Right kidney (tissue), 1 donor: ENCODE data around the gene ZDHHC5.
"Not testable (repeated sequence)": the region's sequence is repeated elsewhere in the genome, so short reads cannot be mapped to it uniquely, and the experiment has no call there.

ENCODE experiments used
- DNase-seq: peaks from one replicate; pipeline ENCODE4 v3.0.0-alpha.2; 2016

The ZDHHC5 gene

GRCh38 chr11:57644748-57645688 is 22.9 kb upstream of the ZDHHC5 start:
- DNase-seq: peak; percentile 66

DNA sequence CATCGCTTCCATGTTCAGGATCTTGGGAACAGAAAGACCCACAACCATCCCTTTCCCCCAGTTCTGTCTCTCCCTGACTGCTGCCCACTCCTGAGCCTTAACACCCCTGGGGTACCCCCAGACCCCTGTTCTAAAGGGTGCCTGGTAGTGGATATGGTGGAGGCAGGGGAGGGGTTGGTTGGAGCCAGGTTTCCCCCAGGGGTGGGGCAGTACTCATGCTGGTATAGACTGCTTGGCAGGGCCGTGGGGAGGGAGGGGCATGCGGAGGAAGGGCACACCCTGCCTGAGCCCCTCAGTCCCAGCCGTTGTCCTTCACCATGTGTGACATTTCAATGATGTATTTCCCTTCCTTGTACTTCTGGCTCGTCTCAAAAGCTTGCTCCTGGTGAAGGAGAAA is 22.2 kb upstream of the ZDHHC5 start:
- DNase-seq: no peak

DNA sequence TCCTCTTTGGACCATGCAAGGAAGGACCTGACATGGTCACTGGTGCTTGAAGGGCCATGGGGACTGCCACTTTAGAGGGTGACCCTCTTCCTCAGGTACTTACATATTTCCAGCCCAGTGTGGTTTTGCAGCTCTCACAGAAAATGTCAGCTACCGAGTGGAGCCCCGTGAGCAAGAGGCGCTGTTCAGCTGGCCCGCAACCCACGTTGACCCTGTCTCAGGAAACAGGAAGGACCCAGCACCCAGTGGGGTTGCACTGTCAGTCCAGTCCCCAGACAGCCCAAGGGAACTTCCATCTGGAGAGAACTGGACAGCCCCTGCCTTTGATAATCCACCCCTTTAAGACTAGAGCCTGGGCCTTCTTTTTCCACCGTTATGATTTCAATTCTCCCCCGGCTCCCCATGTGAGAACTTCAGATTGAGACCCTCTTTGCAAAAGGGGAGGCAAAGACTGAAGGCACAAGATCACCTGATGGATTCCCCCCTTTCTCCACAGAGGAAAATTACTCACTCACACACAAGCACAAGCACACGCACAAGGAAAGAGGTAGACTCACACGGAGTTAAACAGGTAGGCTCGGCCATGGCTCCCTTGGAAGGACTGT is 21.6 kb upstream of the ZDHHC5 start:
- no peak for DNase-seq

DNA sequence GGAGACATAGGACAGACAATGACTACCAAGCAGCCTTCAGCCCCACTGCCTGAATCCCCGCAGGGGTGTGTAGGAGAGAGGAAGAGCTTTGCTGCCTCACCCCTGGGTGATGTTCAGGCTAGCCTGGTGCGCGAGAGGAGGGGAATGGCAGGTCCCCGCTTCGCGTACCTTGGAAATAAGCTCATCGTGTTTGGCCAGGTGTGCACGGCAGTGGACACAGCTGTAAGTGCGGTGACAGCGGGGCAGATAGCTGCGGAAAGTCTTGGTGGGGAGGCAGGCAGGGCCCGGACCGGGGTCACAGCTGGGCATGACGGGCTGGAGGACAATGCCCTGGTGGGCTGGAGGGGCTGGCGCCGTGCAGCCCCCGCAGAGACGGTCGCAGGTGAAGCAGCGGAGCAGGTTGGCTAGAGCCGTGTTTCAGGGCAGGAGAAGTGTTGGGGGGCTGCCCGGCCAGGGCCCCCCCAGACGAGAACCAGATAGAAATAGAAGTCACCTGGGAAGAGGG is 21.1 kb upstream of the ZDHHC5 start:
- peak; percentile 57 for DNase-seq

- no peak for DNase-seq
These were observed 20.5 kb upstream of the ZDHHC5 start for GRCh38 chr11:57647372-57647771.

DNA sequence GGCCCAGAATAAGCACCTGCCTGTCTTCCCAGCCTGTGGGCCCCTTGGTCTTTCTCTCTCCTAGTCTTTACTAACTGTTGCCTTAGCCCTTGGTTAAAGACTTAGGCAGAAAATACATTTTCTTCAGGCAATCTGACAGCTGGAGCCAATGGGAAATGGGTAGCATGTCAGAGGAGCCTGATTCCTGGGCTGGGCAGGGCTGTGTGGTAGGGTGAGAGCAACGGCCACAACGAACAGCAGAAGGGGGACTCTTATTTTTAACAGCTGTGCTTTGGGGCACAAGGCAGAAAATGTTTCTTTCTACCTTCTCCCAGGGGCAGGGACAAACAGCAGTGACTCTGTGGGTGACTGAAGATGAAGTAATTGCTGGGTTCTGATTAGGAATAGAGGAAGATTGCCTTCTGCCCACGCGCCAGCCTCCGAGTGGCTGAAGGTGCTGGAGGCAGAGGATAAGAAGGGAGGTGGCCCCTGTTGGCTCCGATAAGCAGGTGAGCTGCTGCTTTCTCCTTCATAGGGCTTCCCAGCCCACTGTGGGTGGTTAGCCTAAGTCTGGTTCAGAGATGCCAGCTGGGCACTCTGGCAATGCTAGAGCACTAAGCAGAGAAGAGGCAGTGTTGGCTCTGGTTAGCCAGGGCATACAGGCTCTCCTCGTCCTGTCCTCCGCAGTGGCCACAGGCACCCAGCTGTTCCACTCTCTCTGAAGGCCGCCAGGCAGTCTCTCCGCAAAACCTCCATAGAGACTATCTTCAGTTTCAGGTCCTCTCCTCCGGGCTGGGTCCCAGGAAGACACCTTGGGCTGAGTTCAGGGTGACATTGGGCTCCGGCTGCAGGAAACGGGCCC is 19.7 kb upstream of the ZDHHC5 start:
- DNase-seq: peak; percentile 61

DNA sequence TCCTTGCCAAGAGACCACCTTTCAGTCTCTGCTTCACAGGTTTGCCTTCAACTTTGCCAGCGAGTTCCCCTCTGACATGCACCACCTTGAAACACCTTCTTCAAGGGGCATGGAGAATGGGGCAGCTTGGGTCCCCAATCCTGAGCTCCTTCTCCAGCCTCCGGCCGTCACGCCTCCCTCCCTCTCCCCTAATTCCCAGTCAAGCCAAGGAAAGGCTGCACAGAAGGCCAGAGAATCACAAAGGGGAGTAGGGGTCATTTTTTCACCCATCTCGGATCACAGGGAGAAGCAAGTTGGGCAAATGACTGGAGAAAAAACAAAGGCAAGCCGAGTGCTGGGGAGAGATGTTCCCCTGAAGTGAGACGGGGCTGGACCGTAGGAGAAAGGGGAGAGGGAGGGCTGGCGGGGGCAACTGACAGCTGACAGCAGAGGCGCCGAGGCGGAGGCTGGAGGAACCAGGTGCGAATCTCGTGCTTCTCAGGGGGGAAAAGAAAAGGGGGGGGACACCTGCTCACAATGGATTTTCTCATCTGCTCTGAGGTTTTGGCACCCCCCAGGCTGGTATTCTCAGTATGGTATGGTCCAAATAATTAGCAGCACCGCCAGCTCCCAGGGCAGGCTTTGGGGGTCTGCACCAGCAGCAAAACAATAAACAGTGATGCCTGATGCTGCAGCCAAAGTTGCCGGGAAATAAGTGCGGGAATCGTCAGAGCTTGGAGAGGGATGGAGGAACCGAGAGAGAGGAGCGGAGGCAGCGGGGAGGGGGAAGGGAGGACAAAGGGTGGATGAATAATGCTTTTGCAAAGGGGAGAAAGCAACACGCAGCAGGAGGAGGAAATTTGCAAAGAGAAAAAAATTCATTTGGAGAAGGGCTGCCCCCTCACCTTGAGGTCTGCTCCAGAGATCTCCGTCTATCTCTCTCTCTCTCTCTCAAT is 18.8 kb upstream of the ZDHHC5 start:
- DNase-seq: peak; percentile 50

DNA sequence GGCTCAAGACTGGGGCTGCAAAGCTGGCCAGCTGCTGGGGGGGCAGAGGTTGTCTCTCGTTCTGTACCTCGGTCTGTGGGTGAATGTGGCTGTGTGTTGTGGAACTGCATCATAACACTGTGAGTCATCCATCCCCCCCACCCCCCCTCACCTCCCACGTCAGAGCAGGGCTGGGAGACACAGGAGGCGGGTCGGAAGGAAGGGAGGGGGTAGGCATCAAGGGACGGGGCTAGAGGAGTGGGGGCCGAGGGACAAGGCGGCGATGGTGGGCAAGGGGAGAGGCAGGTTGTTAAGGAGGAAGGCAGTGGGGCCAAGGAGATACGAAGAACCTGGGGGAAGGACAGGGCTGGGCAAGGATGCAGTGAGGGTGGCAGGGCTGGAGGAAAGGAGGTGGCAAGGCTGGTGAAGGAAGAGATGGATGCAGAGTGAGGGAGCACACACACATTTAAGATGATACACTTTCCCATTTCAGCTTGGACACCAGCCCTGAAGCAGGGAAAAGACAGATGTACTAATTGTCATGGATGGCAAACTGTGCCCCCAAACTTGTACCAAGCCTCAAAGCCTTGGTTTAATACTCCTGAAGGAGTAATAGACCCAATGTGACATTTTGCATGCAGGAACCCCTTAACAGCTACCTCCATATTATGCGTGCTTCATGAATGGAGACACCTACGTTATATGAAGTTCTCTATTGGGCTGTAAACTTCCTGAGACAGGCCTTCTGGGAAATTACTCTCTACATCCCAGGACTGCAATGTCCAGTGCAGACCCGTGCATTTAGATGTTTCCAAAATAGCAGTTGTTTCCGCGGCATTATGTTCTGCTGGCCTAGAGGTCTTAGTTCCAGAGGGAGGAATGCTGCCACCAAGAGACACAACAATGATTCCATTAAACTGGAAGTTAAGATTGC is 17.8 kb upstream of the ZDHHC5 start, which contains the start of gene YPEL4:
YPEL4 (minus strand) TSS at position 87 of the 913 bp plus-strand sequence. CDS start 2,805 bp downstream, outside the sequence.
- DNase-seq: no peak

DNA sequence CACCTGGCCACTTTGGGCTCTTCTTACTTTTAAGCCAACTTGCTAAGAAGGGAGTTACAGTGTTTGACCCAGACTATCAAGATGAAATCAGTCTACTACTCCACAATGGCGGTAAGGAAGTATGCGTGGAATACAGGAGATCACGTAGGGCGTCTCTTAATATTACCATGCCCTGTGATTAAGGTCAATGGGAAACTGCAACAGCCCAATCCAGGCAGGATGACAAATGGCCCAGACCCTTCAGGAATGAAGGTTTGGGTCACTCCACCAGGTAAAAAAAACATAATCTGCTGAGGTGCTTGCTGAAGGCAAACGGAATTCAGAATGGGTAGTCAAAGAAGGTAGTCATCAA is 17.2 kb upstream of the ZDHHC5 start:
- no peak for DNase-seq

- DNase-seq: no peak
These were observed 16.5 kb upstream of the ZDHHC5 start for GRCh38 chr11:57651408-57651807.

DNA sequence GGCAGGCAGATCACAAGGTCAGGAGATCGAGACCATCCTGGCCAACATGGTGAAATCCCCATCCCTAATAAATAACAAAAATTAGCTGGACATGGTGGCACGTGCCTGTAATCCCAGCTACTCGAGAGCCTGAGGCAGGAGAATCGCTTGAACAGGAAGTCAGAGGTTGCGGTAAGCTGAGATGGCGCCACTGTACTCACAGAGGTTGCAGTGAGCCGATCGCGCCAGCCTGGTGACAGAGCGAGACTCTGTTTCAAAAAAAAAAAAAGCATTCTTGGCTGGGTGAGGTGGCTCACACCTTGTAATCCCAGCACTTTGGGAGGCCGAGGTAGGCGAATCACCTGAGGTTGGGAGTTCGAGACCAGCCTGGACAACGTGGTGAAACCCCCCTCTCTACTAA is 15.7 kb upstream of the ZDHHC5 start:
- DNase-seq: not testable (repeated sequence)

DNA sequence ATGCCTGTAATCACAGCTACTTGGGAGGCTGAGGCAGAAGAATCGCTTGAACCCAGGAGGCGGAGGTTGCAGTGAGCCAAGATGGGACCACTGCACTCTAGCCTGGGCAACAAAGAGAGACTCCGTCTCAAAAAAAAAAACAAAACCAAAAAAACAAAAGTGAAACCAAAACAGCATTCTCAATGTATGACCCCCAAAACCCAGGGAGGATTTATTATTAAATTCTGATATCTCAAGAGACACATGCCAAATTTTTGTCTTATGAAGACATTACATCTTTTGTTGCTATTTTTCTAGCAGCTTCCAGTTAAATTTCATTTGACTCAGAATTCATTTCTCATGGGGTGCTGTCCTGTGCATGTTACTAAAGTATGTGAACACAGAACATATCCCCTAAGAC is 15.3 kb upstream of the ZDHHC5 start:
- no peak for DNase-seq

DNA sequence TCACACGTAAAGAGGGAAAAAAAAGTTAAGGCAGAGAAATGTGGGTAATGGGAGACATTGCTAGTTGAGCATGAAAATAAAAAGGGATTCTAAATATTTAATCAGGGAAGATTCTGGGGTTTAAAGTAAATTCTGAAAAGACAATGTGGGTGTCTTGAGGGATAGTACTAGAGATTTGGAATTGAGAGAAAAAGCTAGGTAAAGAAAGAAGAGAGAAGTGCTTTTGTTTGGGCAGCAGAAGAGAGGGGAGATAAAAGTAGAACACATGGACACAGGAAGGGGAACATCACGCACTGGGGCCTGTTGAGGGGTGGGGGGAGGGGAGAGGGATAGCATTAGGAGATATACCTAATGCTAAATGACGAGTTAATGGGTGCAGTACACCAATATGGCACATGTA is 14.8 kb upstream of the ZDHHC5 start:
- no peak for DNase-seq

- no peak for DNase-seq
These were observed 11.1 kb upstream of the ZDHHC5 start for GRCh38 chr11:57656885-57657193.

DNA sequence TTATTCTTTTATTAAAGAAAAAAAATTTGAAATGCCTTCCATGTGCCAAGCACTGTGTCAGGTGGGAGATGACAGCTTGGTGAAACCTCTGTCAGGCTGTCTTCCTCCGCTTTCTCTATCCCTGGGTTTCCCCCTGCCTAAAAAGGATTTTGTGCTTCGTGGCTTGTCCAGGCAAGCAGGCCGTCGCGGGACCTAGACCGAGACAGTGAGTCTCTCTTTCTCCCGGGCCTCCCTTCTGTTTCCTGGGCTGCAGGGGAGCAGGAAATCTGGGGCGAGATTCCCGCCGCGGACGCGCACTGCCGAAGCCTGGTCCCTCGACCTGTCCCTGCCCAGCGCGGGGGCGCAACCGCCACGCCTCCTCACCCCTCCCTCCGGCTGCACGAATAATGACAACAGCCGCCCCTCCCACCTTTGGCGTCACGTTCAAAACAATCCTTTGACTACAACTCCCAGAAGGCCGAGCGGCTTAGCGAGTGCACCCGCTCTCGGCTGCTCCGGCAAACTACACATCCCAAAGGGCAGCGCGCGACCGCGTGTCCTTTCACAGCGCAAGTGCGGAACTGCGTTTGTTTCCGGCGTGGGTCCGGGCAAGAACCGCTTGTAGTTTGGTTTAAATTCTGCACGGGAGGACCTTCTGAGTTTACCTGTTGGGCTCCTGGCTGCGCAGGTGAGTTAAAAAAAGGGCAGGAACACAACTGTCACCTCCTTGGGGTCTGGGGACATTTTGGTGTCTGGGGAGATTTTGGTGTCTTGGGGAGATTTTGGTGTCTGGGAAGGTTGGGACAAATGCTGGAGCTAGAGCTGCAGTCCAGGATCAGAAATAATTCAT is 10.5 kb upstream of the ZDHHC5 start, which contains the start of gene CLP1:
CLP1 (plus strand) TSS at position 569 of the 829 bp plus-strand sequence. CDS start 1,715 bp downstream, outside the sequence.
- peak; percentile 89 for DNase-seq

GRCh38 chr11:57658023-57658361 is 9.9 kb upstream of the ZDHHC5 start:
- no peak for DNase-seq

DNA sequence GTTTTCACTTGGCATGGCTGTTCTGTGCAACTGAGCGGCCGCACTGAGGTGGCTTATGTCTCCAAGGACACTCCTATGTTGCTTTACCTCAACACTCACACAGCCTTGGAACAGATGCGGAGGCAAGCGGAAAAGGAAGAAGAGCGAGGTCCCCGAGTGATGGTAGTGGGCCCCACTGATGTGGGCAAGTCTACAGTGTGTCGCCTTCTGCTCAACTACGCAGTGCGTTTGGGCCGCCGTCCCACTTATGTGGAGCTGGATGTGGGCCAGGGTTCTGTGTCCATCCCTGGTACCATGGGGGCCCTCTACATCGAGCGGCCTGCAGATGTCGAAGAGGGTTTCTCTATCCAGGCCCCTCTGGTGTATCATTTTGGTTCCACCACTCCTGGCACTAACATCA is 8.2 kb upstream of the ZDHHC5 start:
- no peak for DNase-seq

GRCh38 chr11:57662893-57663292 is 5.0 kb upstream of the ZDHHC5 start:
- DNase-seq: no peak

GRCh38 chr11:57663975-57664374 is 3.9 kb upstream of the ZDHHC5 start:
- DNase-seq: no peak
